ES-I3 (cell line): ENCODE data around the gene TRMT2A.

Experiments
- H3K36me3 ChIP-seq: 2 replicates; pipeline ENCODE4 v1.6.1; 2013; ENCODE audit warnings: mild to moderate bottlenecking, low read length, control low read depth, moderate library complexity; ENCODE audit not compliant: insufficient read depth
- H3K4me1 ChIP-seq: 2 replicates; pipeline ENCODE4 v1.6.1; 2013; ENCODE audit warnings: mild to moderate bottlenecking, control low read depth, low read length; ENCODE audit not compliant: insufficient read depth
- H3K9ac ChIP-seq: 2 replicates; pipeline ENCODE4 v1.6.1; 2013; ENCODE audit warnings: low read depth, mild to moderate bottlenecking, low read length, moderate library complexity
- H3K9me3 ChIP-seq: 2 replicates; pipeline ENCODE4 v1.6.1; 2013; ENCODE audit warnings: mild to moderate bottlenecking, low read length, moderate library complexity; ENCODE audit not compliant: control insufficient read depth, insufficient read depth

TRMT2A gene

DNA sequence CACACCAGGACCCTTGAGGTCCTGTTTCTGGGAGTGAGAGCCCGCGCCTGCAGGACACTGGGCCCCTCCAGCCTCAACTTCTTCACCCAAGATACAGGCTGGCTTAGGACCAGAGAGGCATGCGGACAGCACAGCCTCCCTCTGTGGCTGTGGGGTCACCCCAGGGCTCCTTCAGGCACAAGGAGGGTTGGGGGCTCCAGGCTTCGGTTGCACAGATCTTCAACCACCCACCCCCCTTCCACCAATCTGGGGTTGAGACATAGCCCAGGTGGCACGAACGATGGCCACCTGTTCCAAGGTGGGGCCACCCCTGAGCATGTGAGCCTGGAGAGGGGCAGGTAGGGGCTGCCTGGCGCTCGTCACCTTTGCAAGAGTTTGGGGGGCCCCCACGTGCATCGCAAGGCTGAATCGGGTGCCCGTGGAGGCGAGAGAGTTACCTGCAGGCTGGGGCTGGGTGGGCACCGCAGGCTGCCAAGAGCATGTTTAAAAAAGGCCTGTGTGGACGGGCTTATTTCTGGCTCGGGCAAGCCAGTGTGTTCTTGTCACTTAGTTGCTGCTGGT is 15.7 kb upstream of the TRMT2A start:
- H3K9ac ChIP-seq: peak overlapping the region; percentile 64
- H3K4me1 ChIP-seq: no peaks in the 10 kb centered on the region; the same call in 1 of the 2 replicates

DNA sequence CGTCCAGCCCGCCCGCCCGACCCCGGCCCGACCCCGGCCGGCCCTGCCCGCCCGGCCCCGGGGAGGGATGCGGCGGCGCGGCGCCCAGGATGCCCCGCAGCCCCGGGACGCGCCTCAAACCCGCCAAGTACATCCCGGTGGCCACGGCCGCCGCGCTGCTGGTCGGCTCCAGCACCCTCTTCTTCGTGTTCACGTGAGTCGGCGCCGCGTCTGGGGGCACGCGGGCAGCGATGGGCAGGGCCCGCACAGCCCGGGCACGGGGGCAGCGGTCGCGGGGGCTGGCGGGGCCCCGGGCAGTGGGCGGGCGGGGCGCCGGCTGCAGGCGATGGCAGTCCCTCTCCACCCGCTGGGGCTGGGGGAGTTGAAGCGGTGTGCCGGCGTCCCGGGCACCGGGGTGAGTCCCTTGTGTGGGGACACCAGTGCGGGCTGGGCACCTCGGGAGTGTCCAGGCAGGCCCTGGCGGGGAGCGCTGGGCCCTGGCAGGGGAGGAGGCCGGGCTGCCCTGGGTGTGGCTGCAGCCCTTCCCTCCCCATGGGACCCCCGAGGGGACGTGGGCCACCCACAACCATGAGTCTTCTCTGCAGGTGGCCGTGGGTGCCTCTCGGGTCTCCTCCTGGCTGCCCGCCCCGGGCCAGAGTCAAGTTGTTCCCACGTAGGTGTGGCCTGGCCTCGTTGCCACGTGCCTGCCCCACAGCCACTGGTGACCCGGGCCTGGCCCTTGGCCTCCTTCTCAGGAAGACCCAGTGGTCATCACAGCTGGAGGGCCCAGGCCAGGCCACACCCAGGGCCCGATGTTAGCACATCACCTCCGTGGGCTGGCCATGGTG is 15.0 kb upstream of the TRMT2A start:
- H3K9ac ChIP-seq: peak overlapping the region; percentile 64
- H3K36me3 ChIP-seq: no peaks in the 10 kb centered on the region

More for the DNA sequence above, 15.7 kb upstream of the TRMT2A start:
- H3K36me3 ChIP-seq: no peaks in the 10 kb centered on the region
- H3K9me3 ChIP-seq: no peaks in the 10 kb centered on the region

DNA sequence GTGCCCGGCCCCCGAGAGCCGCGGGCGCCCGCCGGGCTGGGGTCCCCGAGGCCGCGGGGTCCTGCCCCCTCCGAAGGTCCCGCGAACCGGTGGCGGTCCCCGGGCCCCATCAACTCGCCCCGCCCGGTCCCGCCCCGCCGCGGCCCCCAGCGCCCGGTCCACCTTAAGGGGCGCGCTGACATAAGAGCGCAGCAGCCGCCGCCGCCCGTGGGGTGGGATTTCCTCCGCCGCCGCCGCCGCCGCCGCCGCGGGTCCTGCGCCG is 14.5 kb upstream of the TRMT2A start, which contains the start of gene ZDHHC8:
Gene ZDHHC8, plus strand, starts transcription at position 208 of the 262 bp plus-strand sequence. CDS start 144 bp downstream, outside the sequence.
- Histone ChIP-seq H3K9ac (peak within 1 kb of the TSS; percentile 85), H3K9me3 (no peaks in the 10 kb centered on the region), H3K4me1 (no peaks in the 10 kb centered on the region; the same call in 1 of the 2 replicates), H3K36me3 (no peaks in the 10 kb centered on the region)

More for the DNA sequence above, 15.0 kb upstream of the TRMT2A start:
- H3K9me3 ChIP-seq: no peaks in the 10 kb centered on the region
- no peaks in the 10 kb centered on the region; the same call in 1 of the 2 replicates for H3K4me1 ChIP-seq

DNA sequence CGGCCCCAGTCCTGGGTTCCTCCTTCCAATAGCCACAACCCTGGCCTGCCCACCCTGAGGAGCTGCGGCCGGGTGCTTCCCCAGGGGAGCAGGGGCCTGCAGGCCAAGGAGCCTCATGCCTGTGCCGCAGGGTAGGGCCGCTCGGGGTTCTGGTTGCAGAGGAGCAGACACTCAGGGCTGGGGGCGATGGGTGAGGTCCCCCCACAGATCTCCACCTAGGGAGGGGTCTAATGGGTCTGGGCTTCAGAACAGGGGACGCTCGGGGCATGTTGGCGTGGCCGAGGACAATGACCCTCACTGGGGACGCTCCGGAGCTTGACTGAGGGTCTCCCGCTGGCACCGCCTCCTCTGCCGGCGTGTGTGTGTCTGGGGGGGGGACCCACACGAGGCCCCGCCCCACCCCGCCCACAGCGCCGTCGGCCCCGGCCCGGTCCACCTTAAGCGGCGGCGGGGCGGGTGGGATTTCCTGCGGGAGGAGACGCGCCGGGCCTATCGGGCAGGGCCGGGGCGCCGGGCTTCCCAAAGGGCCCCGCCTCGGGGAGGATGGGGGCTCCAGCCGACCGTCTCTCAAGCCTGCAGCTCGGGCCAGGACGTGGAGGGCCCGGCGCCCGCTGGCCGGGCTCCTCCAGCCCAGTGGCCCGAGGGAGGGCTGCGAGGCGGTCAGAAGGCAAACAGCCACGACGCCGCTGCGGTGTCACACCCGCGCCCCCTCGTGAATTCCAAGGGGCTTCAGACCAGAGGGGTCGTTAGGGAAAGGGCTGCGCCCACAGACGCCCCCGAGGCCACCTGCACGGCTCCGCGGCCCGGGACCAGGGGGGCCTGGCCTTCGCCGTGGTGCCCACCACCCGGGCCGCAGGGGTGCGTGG is 13.9 kb upstream of the TRMT2A start:
- no peaks in the 10 kb centered on the region; the same call in 1 of the 2 replicates for H3K4me1 ChIP-seq

DNA sequence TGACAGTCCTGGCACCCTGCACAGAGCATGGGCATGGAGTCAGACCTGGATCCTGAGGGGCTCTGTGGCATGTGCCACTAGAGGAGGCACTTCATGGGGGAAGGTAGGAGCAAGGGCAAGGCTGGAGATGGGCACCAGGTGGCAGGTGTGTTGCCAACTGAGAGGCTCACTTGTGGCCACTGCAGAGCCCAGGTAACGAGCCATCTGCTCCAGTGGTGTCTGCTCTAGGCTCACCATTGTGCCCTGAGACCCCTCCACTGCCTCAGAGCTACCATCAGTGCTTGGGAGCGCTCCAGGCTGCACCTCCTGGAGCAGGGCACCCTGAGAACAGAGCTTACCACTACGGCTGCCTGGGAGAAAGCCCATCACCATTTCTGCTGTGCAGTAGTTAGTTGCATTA is 13.3 kb upstream of the TRMT2A start:
- Histone ChIP-seq H3K9ac (no peak overlapping the region), H3K36me3 (no peaks in the 10 kb centered on the region), H3K4me1 (no peaks in the 10 kb centered on the region; the same call in 1 of the 2 replicates), H3K9me3 (no peaks in the 10 kb centered on the region)

More for the DNA sequence above, 13.9 kb upstream of the TRMT2A start:
- Histone ChIP-seq H3K9ac (peak overlapping the region; percentile 85), H3K9me3 (no peaks in the 10 kb centered on the region), H3K36me3 (no peaks in the 10 kb centered on the region)

DNA sequence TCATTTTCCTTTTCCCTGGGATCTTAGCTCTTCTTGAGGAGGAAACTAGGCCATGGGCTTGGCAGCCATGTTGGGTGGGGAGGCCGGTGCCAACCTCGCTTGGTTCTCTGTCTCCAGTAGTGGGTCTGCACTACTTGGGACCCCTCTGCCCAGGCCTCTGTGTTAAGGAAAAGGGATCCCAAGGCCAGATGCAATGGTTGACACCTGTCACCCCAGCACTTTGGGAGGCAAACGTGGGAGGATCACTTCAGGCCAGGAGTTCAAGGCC is 12.7 kb upstream of the TRMT2A start:
- H3K9me3 ChIP-seq: no peaks in the 10 kb centered on the region
- no peaks in the 10 kb centered on the region; the same call in 1 of the 2 replicates for H3K4me1 ChIP-seq
- no peak overlapping the region for H3K9ac ChIP-seq
- H3K36me3 ChIP-seq: no peaks in the 10 kb centered on the region

DNA sequence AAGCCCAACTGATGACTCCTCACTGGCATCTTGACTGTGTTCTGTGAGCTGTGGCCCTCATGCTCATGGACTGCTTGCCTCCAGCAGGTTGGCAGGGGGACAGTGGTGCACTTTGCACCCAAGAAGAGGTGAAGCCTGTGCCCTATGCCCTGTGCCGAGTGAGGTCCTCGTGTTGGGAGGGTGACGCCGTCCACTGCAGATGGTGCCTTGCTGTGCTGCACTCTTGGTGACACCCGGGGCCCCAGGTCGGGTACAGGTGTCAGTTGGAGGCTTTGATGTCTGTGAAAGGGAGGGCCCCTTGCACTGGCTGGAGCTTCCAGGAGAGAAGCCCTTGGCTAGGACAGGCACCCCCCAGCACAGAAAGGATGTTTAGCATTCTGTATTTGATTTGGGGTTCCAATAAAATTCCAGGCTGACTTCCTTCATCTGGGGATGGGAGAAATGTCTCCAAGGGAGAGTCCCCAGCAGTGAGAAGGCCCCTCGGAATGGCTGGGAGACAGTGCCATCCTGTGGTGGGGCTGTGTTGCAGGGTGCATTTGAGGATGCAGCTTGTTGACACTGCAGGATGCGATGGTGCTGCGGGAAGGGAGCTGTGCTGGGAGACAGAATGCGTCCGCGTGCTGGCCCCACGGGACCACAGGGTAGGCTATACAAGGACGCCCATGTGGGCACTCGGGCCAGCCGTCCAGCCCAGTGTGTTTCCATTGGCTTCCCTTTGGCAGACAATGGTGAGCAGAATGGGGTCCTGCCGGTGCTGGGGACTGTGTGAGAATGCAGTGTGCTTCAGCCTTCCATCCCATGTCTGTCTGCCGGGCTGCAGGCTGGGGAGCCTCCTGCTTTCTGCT is 12.1 kb upstream of the TRMT2A start:
- H3K9ac ChIP-seq: no peak overlapping the region
- H3K36me3 ChIP-seq: no peaks in the 10 kb centered on the region
- no peaks in the 10 kb centered on the region; the same call in 1 of the 2 replicates for H3K4me1 ChIP-seq
- no peaks in the 10 kb centered on the region for H3K9me3 ChIP-seq

DNA sequence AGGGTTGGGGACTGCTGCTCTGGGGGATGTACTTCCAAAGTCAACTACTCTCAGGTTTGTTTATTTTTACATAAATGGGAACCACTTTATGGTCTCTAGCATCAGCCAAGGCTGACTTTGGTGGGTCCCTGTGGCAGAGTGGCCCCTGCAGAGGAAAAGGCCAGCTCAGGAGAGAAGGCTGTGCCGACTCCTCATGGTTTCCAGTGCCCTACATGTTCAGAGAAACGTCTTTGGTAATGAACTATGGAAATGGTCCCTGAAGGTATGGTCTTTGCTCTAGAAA is 11.5 kb upstream of the TRMT2A start:
- Histone ChIP-seq H3K9me3 (no peaks in the 10 kb centered on the region), H3K36me3 (no peaks in the 10 kb centered on the region), H3K9ac (no peak overlapping the region), H3K4me1 (no peaks in the 10 kb centered on the region; the same call in 1 of the 2 replicates)

DNA sequence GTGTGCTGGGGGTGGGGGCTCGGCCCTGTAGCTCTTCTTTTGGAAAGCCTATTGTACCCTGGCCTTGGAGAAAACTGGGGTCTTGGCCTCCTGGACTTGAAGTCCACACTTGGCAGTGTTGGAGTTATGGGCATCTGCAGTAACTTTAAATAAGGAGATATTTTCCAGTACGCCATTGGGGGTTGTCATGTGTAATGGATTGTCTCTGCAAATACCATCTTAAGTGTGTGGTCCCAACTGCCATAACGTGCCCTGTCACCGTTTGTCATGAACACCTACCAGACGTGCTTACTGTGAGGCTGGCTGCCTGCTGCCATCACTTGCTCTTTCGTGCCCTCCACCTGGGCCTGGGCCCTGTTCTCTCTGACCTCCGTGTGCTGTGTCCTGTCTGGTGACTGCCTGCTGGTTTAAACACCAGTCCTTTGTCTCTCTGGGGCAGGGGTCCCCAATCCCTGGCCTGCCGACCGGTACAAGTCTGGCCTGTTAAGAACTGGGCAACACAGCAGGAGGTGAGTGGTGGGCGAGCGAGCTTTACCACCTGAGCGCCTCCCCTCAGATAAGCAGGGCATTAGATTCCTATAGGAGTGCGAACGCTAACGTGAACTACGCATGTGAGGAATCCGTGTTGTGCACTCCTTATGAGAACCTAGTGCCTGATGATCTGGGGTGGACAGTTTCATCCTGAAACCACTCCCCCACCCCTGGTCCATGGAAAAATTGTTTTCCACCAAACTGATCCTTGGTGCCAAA is 11.0 kb upstream of the TRMT2A start:
- no peaks in the 10 kb centered on the region for H3K36me3 ChIP-seq
- no peaks in the 10 kb centered on the region for H3K9me3 ChIP-seq
- H3K4me1 ChIP-seq: no peaks in the 10 kb centered on the region; the same call in 1 of the 2 replicates
- H3K9ac ChIP-seq: no peak overlapping the region

DNA sequence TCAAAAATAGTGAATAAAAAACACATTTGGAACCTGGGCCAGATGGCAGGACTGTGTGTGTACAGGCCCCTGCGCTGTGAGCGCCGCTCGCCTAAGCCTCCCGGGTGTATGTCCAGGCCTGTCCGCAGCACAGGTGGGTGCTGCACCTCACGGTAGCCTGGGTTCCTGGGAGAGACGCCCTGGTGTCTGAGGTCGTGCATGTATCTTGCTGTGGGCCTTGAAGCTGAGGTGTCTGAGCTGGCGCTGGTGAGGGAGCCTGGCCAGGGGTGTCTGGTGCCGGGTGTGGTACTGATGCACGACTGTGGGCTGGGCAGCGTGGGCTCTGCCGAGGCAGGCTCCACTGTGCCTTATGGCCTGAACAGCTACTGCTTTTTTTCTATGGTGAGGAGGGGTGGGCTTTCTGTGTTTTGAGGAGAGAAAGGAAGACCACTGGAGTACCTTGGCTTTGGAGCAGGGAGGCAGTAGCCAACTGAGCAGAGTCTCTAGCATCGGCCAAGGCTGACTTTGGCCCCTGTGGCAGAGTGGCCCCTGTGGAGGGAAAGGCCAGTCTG is 10.4 kb upstream of the TRMT2A start:
- no peaks in the 10 kb centered on the region for H3K9me3 ChIP-seq
- no peaks in the 10 kb centered on the region for H3K36me3 ChIP-seq
- H3K9ac ChIP-seq: no peak overlapping the region
- H3K4me1 ChIP-seq: no peaks in the 10 kb centered on the region; the same call in 1 of the 2 replicates

DNA sequence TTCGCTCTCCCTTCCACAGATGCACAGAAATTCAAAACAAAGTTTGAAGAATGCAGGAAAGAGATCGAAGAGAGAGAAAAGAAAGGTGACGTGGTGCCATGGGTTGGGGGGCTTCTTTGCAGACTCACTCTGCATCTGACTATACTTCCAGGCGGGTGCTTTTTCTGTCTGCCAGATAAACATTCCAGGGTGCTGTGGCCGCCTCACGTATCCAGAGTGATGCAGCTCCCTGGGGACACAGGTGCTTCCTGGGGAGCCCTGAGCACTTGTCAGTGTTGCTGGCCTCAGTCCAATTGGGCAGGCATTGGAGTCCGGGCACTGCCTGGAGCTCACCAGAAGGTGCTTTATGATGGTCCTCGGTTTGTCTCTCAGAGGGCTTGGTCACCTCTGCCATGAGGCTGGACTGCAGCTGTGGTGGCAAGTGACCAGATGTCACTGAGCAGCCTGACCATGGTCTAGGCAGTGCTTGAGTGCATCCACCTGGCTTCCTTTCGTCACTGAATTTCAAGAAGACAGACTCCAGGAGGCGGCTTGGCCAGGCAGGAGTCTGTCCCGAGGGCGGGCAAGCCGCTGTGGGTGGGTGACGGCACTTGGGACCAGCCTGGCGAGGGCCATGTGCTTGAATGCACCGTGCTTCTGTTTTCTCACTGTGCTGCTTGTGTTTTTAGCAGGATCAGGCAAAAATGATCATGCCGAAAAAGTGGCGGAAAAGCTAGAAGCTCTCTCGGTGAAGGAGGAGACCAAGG is 9.4 kb upstream of the TRMT2A start:
- Histone ChIP-seq H3K36me3 (peaks cover 6% of the 10 kb centered on the region), H3K4me1 (no peaks in the 10 kb centered on the region; the same call in 1 of the 2 replicates), H3K9me3 (no peaks in the 10 kb centered on the region), H3K9ac (no peak overlapping the region)

DNA sequence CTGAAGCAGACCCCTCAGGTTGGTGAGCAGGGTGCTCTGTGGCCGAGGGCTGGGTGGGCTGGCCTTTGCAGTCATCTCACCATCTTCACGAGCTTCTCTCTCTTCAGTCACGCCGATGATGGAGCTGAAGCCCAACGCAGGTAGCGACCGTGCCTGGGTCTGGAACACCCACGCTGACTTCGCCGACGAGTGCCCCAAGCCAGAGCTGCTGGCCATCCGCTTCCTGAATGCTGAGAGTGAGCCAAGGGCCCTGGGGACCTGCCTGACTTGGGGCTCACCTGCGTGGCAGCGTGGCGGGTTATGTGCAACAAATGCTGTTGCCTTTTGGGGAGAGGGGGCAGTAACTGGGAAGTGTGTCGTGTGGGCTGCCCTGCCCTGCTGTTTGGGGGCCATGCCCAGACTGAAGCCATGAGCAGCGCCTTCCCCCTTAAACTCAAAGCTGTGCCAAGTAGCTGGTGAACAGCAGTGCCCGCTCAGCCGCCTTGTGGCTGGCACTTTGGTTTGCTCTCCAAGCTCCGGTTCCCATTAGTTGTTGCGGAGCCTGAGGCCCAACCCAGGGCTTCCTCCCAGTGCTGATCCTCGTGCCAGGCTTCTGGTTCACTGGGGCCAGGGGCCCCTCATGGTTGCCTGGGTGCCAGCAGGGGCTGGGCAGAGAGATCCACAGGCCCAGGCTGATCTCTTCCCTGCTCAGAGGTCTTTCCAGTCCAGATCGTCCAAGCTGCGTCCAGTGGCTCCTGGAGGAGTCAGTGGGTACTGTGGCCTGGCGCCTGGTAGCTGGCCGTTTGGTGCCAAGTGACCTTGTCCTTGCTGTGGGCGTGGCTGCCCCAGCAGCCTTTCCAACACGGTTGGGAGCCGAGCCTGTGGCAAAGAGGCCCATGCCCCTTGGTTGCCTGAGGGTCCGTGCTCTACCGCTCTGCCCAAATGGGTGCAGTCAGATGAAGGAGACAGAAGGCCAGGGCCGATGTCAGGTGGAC is 8.5 kb upstream of the TRMT2A start:
- no peaks in the 10 kb centered on the region for H3K4me1 ChIP-seq
- peaks cover 6% of the 10 kb centered on the region for H3K36me3 ChIP-seq
- no peak overlapping the region for H3K9ac ChIP-seq
- H3K9me3 ChIP-seq: no peaks in the 10 kb centered on the region
